H9 (cell line): Measurements from ENCODE around the gene APP. TPM values are rescaled to one million over a fixed set of nuclear protein-coding genes. Genes with fewer than 3 reads are reported as not detected.

Experiments
- DNase-seq: peaks from one replicate; pipeline ENCODE4 v3.0.0-alpha.2; 2017
- H2AFZ ChIP-seq: one replicate; pipeline ENCODE4 v1.6.1; 2013; ENCODE audit warnings: mild to moderate bottlenecking, low read length, control low read depth, moderate library complexity
- H2AK5ac ChIP-seq: 2 replicates; pipeline ENCODE4 v1.6.1; 2013; ENCODE audit warnings: low read length, control low read depth, mixed read lengths; ENCODE audit not compliant: insufficient read length
- H2BK120ac ChIP-seq: one replicate; pipeline ENCODE4 v1.6.1; 2013; ENCODE audit warnings: low read depth, mild to moderate bottlenecking, low read length, control low read depth, inconsistent platforms; ENCODE audit not compliant: poor library complexity, severe bottlenecking
- H2BK12ac ChIP-seq: 2 replicates; pipeline ENCODE4 v1.6.1; 2013; ENCODE audit warnings: low read length, control low read depth, mixed read lengths, low read depth; ENCODE audit not compliant: insufficient read length
- H2BK15ac ChIP-seq: 2 replicates; pipeline ENCODE4 v1.6.1; 2013; ENCODE audit warnings: low read depth, low read length, control low read depth
- H2BK20ac ChIP-seq: one replicate; pipeline ENCODE4 v1.6.1; 2013; ENCODE audit warnings: low read depth, mild to moderate bottlenecking, low read length, control low read depth, inconsistent platforms; ENCODE audit not compliant: poor library complexity, severe bottlenecking
- H2BK5ac ChIP-seq: 2 replicates; pipeline ENCODE4 v1.6.1; 2013; ENCODE audit warnings: low read length, control low read depth, mixed read lengths; ENCODE audit not compliant: insufficient read length
- H3K14ac ChIP-seq: 2 replicates; pipeline ENCODE4 v1.6.1; 2013; ENCODE audit warnings: low read length, control low read depth; ENCODE audit not compliant: insufficient read depth
- H3K18ac ChIP-seq: 2 replicates; pipeline ENCODE4 v1.6.1; 2013; ENCODE audit warnings: low read depth, mild to moderate bottlenecking, mixed read lengths, low read length, control low read depth; ENCODE audit not compliant: insufficient read length
- H3K23ac ChIP-seq: 2 replicates; pipeline ENCODE4 v1.6.1; 2013; ENCODE audit warnings: low read length, control low read depth, mixed read lengths, low read depth; ENCODE audit not compliant: insufficient read length
- H3K23me2 ChIP-seq: 2 replicates; pipeline ENCODE4 v1.6.1; 2013; ENCODE audit warnings: low read depth, mild to moderate bottlenecking, mixed read lengths, low read length, control low read depth; ENCODE audit not compliant: insufficient read length, poor library complexity, severe bottlenecking
- H3K27ac ChIP-seq: 2 replicates; pipeline ENCODE4 v1.5.1; 2013; ENCODE audit warnings: low read length, control low read depth, mixed read lengths, low read depth; ENCODE audit not compliant: insufficient read length
- H3K27me3 ChIP-seq: 2 replicates; pipeline ENCODE4 v1.6.1; 2013; ENCODE audit warnings: low read length, control low read depth, inconsistent platforms; ENCODE audit not compliant: insufficient read depth
- H3K4ac ChIP-seq: 2 replicates; pipeline ENCODE4 v1.6.1; 2013; ENCODE audit warnings: low read depth, mild to moderate bottlenecking, control low read depth, inconsistent platforms, low read length, moderate library complexity
- H3K4me1 ChIP-seq: 2 replicates; pipeline ENCODE4 v1.6.1; 2013; ENCODE audit warnings: low read length, control low read depth, inconsistent platforms; ENCODE audit not compliant: insufficient read depth
- H3K4me2 ChIP-seq: 2 replicates; pipeline ENCODE4 v1.6.1; 2013; ENCODE audit warnings: low read length, control low read depth, mixed read lengths; ENCODE audit not compliant: insufficient read length, insufficient read depth
- H3K56ac ChIP-seq: 2 replicates; pipeline ENCODE4 v1.6.1; 2013; ENCODE audit warnings: low read depth, mild to moderate bottlenecking, mixed read lengths, low read length, control low read depth; ENCODE audit not compliant: insufficient read length
- H3K79me1 ChIP-seq: 2 replicates; pipeline ENCODE4 v1.6.1; 2013; ENCODE audit warnings: low read depth, mild to moderate bottlenecking, moderate library complexity, low read length, control low read depth, inconsistent platforms; ENCODE audit not compliant: insufficient read depth, poor library complexity, severe bottlenecking
- H3K79me2 ChIP-seq: 2 replicates; pipeline ENCODE4 v1.6.1; 2013; ENCODE audit warnings: low read length, control low read depth, inconsistent platforms; ENCODE audit not compliant: insufficient read depth
- H3K9ac ChIP-seq: 2 replicates; pipeline ENCODE4 v1.6.1; 2013; ENCODE audit warnings: low read length, control low read depth, mixed read lengths; ENCODE audit not compliant: insufficient read length; ENCODE audit errors: extremely low read depth
- H3K9me3 ChIP-seq: one replicate; pipeline ENCODE4 v1.6.1; 2013; ENCODE audit warnings: low read depth, low read length, inconsistent platforms; ENCODE audit not compliant: control insufficient read depth
- H3T11ph ChIP-seq: one replicate; pipeline ENCODE4 v1.6.1; 2013; ENCODE audit warnings: mild to moderate bottlenecking, low read length, control low read depth, inconsistent platforms
- H4K20me1 ChIP-seq: one replicate; pipeline ENCODE4 v1.6.1; 2013; ENCODE audit not compliant: control insufficient read depth, insufficient read length, insufficient read depth
- H4K5ac ChIP-seq: 2 replicates; pipeline ENCODE4 v1.6.1; 2013; ENCODE audit warnings: low read depth, mild to moderate bottlenecking, mixed read lengths, low read length, control low read depth; ENCODE audit not compliant: insufficient read length
- H4K8ac ChIP-seq: replicated peaks from 2 replicates; pipeline ENCODE4 v1.6.1; 2013; ENCODE audit warnings: low read length, control low read depth, mixed read lengths, low read depth; ENCODE audit not compliant: insufficient read length
- H4K91ac ChIP-seq: 2 replicates; pipeline ENCODE4 v1.6.1; 2013; ENCODE audit warnings: low read depth, mild to moderate bottlenecking, moderate library complexity, mixed read lengths, low read length, control low read depth; ENCODE audit not compliant: insufficient read length
- H3K27ac Mint-ChIP-seq, 3 experiments: 2 replicates in 2 of 3; 3 replicates in 1 of 3; pipeline ENCODE4 v1.8.0; 2020 to 2021; ENCODE audit warnings: mixed read lengths in 3 of 3, mild to moderate bottlenecking in 1 of 3, moderate library complexity in 1 of 3
- H3K27me3 Mint-ChIP-seq: 2 replicates; pipeline ENCODE4 v1.8.0; 2021; ENCODE audit warnings: low read depth, mild to moderate bottlenecking, moderate library complexity, mixed read lengths
- H3K36me3 Mint-ChIP-seq, 3 experiments: 2 replicates in 2 of 3; 3 replicates in 1 of 3; pipeline ENCODE4 v1.8.0; 2020 to 2021; ENCODE audit warnings: low read depth in 3 of 3, mixed read lengths in 3 of 3; ENCODE audit not compliant: insufficient read depth in 1 of 3
- H3K4me1 Mint-ChIP-seq, 2 experiments: 2 replicates each; pipeline ENCODE4 v1.8.0; 2020; ENCODE audit warnings: mixed read lengths in 2 of 2
- H3K4me3 Mint-ChIP-seq, 2 experiments: 2 replicates in 1 of 2; 3 replicates in 1 of 2; pipeline ENCODE4 v1.8.0; 2020 to 2021; ENCODE audit warnings: mild to moderate bottlenecking in 2 of 2, mixed read lengths in 2 of 2, moderate library complexity in 1 of 2
- H3K9me3 Mint-ChIP-seq, 2 experiments: 2 replicates in 1 of 2; 3 replicates in 1 of 2; pipeline ENCODE4 v1.8.0; 2020; ENCODE audit warnings: mild to moderate bottlenecking in 2 of 2, mixed read lengths in 2 of 2, moderate library complexity in 1 of 2
- WGBS: extraction: QIAGEN DNeasy Blood & Tissue Kit; methylation state at CpG from one replicate; pipeline ENCODE4 v1.1.7; 2013; ENCODE audit warnings: missing lambda C conversion rate, low lambda C conversion rate, mixed read lengths; ENCODE audit not compliant: insufficient read length; ENCODE audit errors: extremely low coverage; 5-methylcytosine and 5-hydroxymethylcytosine counted together
- total RNA-seq: library from RNA; stranded (reverse); gene quantifications from 2 replicates; pipeline ENCODE4 v1.2.1, GENCODE V29; 2021
- TF ChIP-seq, protein P1 (sequence below): fragments of 200-600 bp; sonication (generic); conservative IDR thresholded peaks from 3 replicates; pipeline ENCODE4 v1.8.0; 2021; ENCODE audit warnings: antibody characterized with exemption, mild to moderate bottlenecking

Gene APP
- total RNA-seq, 1 experiment from 2014 or later: 380 TPM

GRCh38 chr21:25905126-25905525 lies 265.4 kb downstream of the APP start:
- no peak overlapping the region for H3K4me2 ChIP-seq
- H2AK5ac ChIP-seq: no peak overlapping the region
- H3K4ac ChIP-seq: no peak overlapping the region
- no CpG with 5 or more reads among the region's 6 CpGs for WGBS
- H3K79me1 ChIP-seq: no peaks in the 10 kb centered on the region
- TF ChIP-seq, protein P1, sequence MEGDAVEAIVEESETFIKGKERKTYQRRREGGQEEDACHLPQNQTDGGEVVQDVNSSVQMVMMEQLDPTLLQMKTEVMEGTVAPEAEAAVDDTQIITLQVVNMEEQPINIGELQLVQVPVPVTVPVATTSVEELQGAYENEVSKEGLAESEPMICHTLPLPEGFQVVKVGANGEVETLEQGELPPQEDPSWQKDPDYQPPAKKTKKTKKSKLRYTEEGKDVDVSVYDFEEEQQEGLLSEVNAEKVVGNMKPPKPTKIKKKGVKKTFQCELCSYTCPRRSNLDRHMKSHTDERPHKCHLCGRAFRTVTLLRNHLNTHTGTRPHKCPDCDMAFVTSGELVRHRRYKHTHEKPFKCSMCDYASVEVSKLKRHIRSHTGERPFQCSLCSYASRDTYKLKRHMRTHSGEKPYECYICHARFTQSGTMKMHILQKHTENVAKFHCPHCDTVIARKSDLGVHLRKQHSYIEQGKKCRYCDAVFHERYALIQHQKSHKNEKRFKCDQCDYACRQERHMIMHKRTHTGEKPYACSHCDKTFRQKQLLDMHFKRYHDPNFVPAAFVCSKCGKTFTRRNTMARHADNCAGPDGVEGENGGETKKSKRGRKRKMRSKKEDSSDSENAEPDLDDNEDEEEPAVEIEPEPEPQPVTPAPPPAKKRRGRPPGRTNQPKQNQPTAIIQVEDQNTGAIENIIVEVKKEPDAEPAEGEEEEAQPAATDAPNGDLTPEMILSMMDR: no peak
- H3K27me3 ChIP-seq: no peaks in the 10 kb centered on the region
- no peak overlapping the region for H3K14ac ChIP-seq
- H3K18ac ChIP-seq: no peak overlapping the region
- H3K23ac ChIP-seq: no peak overlapping the region
- no peaks in the 10 kb centered on the region for H3K23me2 ChIP-seq
- H4K20me1 ChIP-seq: no peaks in the 10 kb centered on the region
- H3K4me1 ChIP-seq: no peaks in the 10 kb centered on the region
- no peaks in the 10 kb centered on the region for H3K27me3 Mint-ChIP-seq
- H3K56ac ChIP-seq: no peak overlapping the region
- DNase-seq: no peak
- no peak overlapping the region for H3K27ac ChIP-seq
- no peak overlapping the region for H3T11ph ChIP-seq
- H2AFZ ChIP-seq: no peak overlapping the region
- no peak overlapping the region for H2BK120ac ChIP-seq
- no peak overlapping the region for H3K9ac ChIP-seq
- no peak overlapping the region for H2BK5ac ChIP-seq
- no peak overlapping the region for H2BK20ac ChIP-seq
- H3K4me1 Mint-ChIP-seq: peaks cover 4 to 12% of the 10 kb centered on the region in 2 experiments; a peak in 3 of 4 replicates
- H3K36me3 Mint-ChIP-seq: peaks cover 20 to 53% (median 23%) of the 10 kb centered on the region in 3 experiments; a peak in 6 of 7 replicates
- no peaks in the 10 kb centered on the region for H3K9me3 ChIP-seq
- no peak overlapping the region for H2BK15ac ChIP-seq
- no peaks in the 10 kb centered on the region for H3K9me3 Mint-ChIP-seq
- H3K27ac Mint-ChIP-seq: no peak overlapping the region; a peak in 1 of 7 replicates
- no peaks in the 10 kb centered on the region for H3K79me2 ChIP-seq
- H2BK12ac ChIP-seq: no peak overlapping the region
- no peak overlapping the region for H4K91ac ChIP-seq
- no peak overlapping the region for H3K4me3 Mint-ChIP-seq
- H4K8ac ChIP-seq: no peak overlapping the region
- H4K5ac ChIP-seq: no peak overlapping the region
